Measurements from ENCODE around the gene DDAH1. TPM values are rescaled to one million over a fixed set of nuclear protein-coding genes. Genes with fewer than 3 reads are reported as not detected.

The DDAH1 gene
- total RNA-seq, 4 donors from 2014 or later, result 11.2 to 16.7 (median 15.8) TPM

DNA sequence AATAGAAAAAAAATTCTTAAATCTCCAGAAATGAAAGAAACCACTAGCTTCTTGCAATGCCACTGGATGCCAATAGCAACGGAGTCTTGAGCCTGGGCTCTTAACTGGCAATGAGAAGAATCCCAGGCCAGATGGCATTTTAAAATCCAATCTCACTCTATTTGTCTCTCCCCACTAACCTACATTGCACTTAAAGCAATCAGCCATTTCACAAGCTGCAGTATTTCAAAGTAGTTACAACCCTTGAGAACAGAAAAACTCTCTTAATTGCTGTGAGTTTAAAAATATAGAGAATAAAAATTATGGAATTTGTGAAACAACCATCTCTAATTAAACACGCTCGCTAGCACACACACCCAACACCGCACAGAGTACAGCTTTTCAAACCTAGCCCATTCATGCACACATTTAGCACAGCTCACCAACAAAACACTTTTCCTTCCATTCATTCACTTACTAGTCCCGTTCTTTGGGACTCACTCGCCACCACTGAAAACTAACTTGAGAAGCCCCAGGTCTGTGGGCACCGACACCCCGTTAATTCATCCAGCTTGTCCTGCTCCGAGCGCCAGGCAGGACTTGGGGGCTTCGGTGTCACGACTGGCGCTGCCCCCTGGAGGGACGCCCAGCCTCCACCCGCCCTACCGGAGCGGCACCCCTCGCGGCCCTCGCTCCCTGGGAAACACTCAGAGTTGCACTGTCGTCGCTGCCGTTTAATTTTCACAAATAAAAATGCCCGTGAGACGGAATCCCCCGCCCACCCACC lies 1.0 kb downstream of the DDAH1 start:
- no peak for TF ChIP-seq CTCF (IDR thresholded peaks at IDR 0.05)
- ATAC-seq (ENCODE audit: low FRiP score) (no peak), DNase-seq (ENCODE audit: low spot score) (no peak)

DNA sequence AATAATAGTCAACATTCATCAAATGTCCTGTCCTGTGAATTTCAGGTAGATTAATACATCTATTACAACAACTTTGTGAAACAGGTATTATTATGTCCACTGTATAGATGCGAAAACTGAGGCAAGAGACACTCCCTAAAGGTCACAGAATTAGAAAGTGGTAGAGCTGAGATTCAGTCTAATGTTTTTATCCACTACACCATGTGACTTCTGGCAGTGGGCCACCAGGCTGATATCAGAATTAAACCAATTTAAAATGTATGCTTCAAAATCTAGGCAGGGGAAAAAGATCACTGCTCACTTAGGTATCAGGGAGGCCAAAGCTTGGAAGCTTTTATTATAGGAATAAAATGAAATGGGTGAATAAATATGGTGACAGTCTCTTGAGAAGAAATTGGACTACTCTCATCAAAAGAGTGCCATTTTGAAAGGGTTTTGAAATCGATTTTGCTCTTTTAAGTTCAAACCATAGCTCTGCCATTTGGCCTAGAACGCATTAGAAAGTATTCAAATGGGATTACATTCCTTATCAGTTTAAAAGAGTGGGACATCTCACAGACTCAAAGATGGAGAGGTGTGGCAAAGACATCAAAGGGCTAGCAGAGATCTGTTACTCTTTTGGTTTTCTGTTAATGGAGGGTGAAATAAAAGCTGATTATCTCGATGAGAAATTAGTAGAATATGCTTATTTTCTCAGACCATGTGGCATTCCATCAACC lies 1.9 kb downstream of the DDAH1 start:
- ATAC-seq (ENCODE audit: low FRiP score) (no peak), DNase-seq (ENCODE audit: low spot score) (no peak)
- no peak for TF ChIP-seq CTCF (IDR thresholded peaks at IDR 0.05)

GRCh38 chr1:85461216-85461918 lies 3.6 kb downstream of the DDAH1 start:
- ATAC-seq (ENCODE audit: low FRiP score) (no peak), DNase-seq (ENCODE audit: low spot score) (no peak)
- no peak for TF ChIP-seq CTCF (IDR thresholded peaks at IDR 0.05)

DNA sequence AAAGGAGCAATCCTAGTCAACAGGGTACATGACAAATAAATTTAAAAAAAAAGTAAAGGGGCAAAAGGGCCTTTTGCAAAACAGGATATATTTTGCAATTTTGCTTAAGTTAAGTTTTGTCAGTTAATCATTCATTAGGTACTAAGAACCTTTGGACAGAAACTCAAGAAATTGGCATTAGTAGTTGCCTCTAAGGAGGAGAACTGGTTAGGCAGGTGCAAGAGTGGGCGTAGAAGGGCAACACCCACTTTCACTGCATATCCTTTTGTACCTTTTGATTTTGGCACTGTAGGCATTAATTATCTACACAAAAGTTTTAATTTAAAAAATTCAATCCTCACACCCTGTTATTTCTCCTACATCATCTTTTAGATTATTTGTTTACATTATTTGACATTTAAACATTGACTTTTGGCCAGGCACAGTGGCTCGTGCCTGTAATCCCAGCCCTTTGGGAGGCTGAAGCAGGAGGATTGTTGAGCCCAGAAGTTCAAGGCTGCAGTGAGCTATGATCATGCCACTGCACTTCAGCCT lies 4.3 kb downstream of the DDAH1 start:
- ATAC-seq (ENCODE audit: low FRiP score), result no peak
- TF ChIP-seq CTCF (IDR thresholded peaks at IDR 0.05), result no peak
- DNase-seq (ENCODE audit: low spot score), result no peak

DNA sequence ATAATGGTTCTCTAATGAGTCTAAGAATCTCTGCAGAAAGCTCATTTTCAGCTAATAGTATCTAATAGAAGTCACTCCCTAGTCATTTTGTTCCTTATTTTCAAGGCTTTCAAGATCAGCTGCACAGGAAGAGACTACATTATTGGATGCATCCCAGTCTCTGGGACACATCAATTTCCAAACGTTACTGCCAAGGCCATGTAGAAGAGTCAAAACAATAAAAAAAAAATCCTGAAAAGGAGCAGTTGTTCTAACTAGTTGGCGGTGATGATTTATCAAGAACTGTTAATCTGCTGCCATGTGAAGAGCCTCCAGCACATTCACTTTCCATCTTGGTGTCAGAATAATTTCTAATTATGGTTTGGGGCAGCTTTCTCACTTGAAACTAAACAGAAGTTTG lies 5.7 kb downstream of the DDAH1 start:
- no peak for DNase-seq (ENCODE audit: low spot score)

GRCh38 chr1:85454214-85454613 lies 10.7 kb downstream of the DDAH1 start:
- no peak for TF ChIP-seq CTCF (IDR thresholded peaks at IDR 0.05)
- ATAC-seq (ENCODE audit: low FRiP score) (no peak), DNase-seq (ENCODE audit: low spot score) (no peak)

More for the DNA sequence above, 5.7 kb downstream of the DDAH1 start:
- no peak for TF ChIP-seq CTCF (IDR thresholded peaks at IDR 0.05)
- no peak for ATAC-seq (ENCODE audit: low FRiP score)

All from omental fat pad (tissue), 4 donors.